ENCODE data around the gene MAD2L1. TPM values are rescaled to one million over a fixed set of nuclear protein-coding genes. Genes with fewer than 3 reads are reported as not detected.

The MAD2L1 gene
- total RNA-seq, 2 donors from 2014 or later = 0.95 to 2.7 TPM

DNA sequence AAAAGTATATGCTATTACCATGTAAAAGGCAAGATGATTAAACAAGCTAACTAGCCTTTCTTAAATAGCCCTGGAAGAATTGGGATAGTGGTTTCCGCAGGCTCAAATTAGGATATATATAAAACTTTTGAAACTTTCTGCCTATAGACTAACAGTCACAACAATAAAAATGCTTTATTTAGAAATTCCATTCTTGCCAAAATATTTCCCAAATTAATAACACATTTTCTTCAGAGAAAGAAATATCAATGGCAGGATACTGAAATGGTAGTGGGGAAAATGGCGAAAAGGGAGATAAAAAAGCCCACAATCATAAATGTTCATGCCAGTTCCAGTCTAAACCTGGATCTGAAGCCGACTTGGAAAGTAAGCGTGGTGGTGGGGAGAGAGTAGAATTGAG lies 56.0 kb downstream of the MAD2L1 start:
- DNase-seq (ENCODE audit: low spot score) = no peak
- intact Hi-C loops (cut with DNase I) = no loop called here

- intact Hi-C loops (cut with DNase I) = no loop called here
- no peak for DNase-seq (ENCODE audit: low spot score)
Measured at GRCh38 chr4:120009731-120010130, 56.9 kb downstream of the MAD2L1 start.

DNA sequence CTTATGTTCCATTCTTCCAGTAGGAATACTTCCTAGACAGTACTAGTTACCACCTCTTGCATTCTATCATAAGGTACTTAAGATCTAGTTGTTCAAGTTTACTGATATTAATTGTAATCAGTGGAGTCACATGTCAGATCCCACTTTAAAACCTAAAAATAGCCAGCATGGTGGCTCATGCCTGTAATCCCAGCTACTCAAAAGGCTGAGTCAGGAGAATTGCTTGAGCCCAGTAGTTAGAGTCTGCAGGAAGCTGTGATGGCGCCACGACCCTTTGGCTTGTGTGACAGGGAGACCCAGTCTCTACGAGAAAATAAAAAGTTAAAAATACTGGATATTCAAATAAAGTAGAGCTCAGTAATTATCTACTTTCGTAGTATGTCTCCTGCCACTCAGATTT lies 57.7 kb downstream of the MAD2L1 start:
- intact Hi-C loops (cut with DNase I) = no loop called here
- DNase-seq (ENCODE audit: low spot score) = no peak

DNA sequence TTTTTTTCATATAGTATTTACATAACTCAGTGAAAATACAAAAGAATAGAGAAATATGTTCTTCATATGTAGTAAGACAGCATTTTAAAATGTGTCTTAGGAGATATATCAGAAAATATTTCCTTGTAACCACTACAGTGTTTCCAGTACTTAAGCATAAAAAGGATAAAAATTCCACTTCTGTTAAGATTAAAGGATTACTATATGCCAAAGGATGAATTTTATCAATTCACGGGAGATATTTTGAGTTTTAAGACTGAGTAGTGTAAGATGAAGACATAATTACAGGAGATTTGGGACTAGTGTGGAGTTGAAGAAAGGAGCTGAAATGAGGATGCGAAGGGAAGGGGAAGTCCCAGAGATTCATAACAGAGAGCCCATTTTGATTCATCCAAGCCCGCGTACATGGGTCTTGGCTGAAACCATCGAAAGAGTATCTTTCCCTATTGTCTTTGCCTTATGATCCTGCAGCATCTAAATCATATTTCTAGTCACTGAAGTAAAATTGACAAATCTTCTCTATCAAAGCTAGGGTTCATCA lies 58.7 kb downstream of the MAD2L1 start:
- DNase-seq (ENCODE audit: low spot score) = no peak
- intact Hi-C loops (cut with DNase I) = no loop called here

DNA sequence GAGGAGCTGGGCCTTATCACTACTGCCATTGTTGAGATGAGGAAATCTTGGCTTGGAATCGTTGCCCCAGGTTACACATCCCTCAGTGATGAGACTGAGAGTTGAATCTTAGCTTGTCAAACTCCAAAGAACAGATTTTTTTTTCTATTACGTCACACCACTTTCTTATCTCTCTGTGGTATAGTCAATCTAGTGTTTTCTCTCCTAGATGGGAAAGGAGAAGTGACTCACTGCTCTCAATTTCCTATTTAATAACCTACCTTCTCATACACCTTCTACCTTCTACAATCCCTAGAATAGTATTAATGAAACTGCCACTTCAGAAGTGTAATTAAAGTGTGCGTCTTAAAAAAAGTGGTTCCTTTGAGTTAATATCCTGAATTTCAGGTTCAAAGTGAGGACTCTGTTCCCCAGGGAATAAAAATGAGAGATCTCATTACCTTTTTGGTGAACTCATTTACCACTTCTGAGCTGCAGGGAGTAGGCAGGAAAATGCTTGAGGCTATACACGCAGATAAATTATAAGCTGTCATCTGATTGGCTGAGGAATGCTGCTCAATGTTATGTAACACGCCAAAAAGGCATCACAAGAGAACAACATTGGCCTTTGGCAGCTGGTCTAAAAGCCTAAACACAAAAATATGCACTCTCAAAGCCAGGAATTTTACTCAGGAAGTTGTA lies 59.3 kb downstream of the MAD2L1 start:
- DNase-seq (ENCODE audit: low spot score) = no peak
- intact Hi-C loops (cut with DNase I) = no loop called here

Data from posterior vena cava (tissue), 2 donors.